DLD1 (cell line): ENCODE data around the gene WFIKKN2.
"Not testable (repeated sequence)": the region's sequence is repeated elsewhere in the genome, so short reads cannot be mapped to it uniquely, and the experiment has no call there.

Experiments
- in situ Hi-C: cut with HindIII; loops from 2 replicates; pipeline ENCODE4 v1.10.0; 2017; ENCODE audit warnings: low sequenced_read_pairs

Gene WFIKKN2

GRCh38 chr17:50850640-50851039 is 15.3 kb downstream of the WFIKKN2 start:
- in situ Hi-C loops, result no loop called here

DNA sequence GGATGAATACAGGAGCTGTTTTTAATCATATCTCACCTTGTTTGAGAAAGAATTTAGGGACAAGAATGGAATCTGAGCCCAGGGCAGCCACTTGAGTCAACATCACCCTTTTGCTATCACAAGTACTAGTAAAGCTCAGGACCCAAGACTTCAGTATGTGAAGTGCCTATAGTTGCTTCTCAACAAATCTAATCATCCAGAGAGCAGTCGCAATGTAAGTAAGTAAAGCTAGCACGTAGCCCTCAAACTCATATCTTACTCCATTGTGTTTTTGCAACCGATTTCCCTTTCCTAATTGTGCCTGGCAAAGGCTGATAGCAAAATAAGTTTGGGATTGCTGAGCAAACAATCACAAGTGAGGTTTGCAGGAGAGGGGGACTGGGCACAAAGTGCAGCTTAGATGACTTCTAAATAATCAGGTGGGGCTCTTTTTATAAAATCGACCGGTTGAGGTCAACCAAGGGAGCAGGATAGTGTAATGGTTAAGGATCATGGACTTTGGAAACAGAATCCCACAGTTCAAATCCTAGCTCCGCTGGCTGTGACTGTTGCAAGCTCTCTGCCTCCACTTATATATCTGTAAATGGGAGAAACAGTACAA is 17.7 kb downstream of the WFIKKN2 start:
- in situ Hi-C loops, result no loop called here

- in situ Hi-C loops, result no loop called here
These were observed 18.4 kb downstream of the WFIKKN2 start for GRCh38 chr17:50853781-50854180.

DNA sequence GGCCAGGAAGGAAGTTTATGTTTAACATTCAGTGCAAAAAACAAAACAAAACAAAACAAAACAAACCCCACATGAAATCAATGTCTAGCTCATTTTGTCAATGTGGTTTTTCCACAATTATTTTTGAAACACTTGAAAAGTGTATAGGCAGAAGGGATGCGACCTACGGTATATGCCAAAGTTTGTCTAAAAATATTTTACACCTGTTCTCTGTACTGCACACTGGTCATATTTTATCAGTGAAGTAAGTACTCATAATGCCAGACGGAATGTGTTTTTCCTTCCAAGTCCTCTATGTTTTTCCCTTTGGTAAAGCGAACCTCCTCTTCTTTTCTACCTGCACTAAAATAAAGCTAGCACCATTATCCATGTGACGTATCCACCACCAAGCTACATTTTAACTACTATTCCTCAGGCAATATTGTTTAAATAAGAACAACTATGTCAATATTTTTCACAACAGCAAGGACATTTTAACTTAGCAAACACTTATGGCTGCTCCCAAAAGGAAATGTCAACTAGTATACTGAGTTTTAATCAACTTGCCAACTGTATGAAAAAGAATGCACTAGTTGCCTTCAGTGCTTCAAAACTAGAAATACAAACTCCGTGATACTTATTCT is 20.4 kb downstream of the WFIKKN2 start:
- in situ Hi-C loops, result no loop called here

DNA sequence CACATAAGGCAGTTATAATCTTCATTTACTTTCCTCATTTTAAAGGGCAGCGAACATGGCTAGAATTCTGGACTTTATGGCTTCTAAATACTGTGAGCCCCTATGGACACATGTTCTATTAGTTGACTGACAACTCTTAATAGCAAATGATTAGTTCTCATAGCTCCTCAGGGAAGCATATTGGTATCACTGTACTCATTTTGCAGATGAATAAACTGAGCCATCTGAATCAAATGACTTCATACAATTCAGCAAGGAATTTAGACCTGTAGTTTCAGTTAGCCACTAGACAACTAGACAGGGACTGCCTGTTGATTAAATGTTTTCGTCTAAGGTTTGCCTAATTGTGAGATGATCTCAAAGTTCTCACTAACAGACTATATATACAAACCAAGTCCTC is 21.0 kb downstream of the WFIKKN2 start:
- in situ Hi-C loops, result no loop called here

DNA sequence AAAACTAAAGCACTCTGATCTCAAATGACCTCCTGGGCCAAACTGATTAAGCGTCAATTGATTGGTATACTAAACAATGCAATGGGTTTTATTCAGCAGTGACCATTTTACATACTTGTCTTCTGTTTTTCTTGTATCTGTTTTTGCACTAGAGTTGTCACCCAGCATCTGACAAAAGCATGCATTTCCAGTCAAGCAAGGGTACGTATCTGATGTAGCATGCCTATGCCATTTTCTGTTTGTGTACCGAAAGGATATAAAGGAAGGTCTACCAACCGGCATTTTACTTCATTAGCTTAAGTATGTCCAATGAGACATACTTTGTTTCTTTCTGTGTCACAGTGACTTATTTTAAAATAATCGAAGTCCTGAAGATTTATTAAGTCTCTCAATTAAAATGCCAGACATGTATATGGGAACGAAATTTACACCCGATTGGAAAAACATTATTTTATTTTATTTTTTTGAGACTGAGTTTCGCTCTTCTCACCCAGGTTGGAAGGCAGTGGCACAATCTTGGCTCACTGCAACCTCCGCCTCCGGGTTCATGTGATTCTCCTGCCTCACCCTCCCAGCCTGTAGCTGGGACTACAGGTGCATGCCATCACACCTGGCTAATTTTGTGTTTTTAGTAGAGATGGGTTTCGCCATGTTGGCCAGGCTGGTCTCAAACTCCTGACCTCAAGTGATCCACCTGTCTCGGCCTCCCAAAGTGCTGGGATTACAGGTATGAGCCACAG is 23.3 kb downstream of the WFIKKN2 start:
- in situ Hi-C loops, result no loop called here

DNA sequence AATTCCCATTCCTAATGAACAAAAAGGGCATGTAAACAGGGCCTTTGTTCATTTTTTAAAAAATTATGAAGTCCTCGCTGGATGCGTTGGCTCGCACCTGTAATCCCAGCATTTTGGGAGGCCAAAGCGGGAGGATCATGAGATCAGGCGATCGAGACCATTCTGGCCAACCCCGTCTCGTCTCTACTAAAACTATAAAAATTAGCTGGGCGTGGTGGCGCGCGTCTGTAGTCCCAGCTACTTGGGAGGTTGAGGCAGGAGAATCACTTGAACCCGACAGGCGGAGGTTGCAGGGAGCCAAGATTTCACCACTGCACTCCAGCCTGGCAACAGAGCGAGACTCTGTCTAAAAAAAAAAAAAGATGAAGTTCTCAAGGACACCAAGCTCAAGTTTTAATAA is 24.3 kb downstream of the WFIKKN2 start:
- in situ Hi-C loops, result not testable (repeated sequence)

DNA sequence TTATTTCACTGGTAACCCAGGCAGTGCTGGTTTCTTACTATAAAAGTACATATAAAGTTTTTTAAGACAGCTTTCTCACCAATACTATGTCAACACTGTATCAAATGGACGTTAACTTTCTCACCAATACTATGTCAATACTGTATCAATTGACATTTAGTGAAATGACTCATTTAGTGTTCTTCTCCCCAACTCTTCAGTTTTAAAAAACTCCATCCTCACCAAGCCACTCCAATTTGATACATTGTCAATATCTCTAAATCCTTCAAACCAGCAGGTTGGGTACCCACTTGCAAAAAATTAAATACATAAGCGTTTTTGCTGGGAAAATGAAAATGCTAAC is 25.9 kb downstream of the WFIKKN2 start:
- in situ Hi-C loops, result no loop called here

DNA sequence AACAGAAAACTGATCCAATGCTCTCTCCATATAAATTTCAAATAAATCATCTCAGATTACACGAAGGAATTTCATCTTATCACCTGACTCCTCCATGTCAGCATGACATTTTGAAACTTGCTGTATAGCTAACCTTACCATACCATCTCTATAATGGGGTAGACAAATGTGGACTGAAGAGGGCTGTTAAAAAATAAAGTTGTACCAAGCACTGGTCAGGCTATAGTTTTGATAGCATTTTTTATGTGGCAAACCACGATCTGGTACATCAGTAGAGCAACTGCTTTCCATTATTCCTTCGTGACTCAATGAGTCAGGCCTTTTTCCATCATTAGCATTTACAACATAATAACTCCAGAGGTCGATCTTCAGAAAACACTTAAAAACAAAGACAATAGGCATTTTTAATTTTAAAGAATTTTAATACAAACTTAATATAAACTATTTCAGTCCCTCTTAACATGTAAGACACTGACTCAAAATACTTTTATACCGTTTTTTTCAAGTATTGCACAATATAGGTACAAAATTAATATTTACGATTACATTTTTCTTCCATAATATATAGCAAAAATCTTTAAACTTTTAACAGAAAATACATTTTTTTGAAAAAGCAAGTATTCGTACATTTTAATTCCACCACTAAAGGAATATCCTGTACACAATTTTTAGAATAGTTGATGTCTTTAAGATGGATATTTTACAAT is 26.6 kb downstream of the WFIKKN2 start:
- in situ Hi-C loops, result no loop called here

DNA sequence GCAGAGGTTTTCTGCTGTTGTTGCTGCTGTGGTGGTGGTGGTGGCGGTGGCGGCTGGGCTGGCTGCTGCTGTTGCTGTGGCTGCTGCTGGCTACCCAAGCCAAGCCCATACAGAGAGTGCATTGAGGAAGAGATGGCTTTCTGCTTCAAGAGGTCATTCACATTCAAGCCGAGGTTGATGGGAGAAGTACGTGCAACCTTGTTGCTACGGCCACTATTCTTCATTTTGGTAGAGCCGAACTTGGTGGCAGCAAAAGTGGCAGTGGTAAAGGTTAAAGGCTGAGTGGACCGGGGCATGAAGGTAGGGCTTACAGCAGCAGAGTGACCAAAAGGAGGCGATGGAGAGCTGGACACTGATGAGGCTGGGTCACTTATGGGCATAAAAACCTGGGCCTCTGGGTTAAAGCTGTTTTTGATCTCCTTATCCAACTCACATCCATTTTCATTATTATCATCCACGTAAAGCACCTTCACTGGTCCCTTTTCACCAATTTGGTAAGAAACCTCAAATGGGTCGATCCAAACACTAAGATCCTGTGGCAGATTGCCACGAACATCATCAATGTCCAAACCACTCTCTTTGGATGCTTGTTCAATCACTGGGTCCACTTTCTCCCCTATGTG is 27.9 kb downstream of the WFIKKN2 start:
- in situ Hi-C loops, result no loop called here

DNA sequence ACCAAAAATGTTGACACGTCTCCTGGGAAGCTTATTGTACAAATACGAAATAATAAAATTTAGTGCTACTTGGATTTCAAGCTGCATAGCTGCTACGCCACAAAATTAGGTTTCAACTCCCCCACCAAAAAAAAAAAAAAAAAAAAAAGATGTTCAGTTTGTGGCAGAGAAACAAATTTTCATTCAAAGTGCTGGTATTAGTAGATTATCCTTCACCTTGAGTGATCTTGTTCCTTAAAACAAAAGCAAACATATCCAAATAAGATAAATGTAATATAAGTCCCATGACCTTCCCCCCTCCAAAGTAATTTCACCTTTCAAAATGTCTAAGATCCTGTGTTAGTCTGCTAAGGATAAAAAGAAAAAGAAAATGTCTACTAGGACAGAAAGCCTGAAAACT is 28.5 kb downstream of the WFIKKN2 start:
- in situ Hi-C loops, result no loop called here

- in situ Hi-C loops, result no loop called here
These were observed 29.3 kb downstream of the WFIKKN2 start for GRCh38 chr17:50864747-50865059.

DNA sequence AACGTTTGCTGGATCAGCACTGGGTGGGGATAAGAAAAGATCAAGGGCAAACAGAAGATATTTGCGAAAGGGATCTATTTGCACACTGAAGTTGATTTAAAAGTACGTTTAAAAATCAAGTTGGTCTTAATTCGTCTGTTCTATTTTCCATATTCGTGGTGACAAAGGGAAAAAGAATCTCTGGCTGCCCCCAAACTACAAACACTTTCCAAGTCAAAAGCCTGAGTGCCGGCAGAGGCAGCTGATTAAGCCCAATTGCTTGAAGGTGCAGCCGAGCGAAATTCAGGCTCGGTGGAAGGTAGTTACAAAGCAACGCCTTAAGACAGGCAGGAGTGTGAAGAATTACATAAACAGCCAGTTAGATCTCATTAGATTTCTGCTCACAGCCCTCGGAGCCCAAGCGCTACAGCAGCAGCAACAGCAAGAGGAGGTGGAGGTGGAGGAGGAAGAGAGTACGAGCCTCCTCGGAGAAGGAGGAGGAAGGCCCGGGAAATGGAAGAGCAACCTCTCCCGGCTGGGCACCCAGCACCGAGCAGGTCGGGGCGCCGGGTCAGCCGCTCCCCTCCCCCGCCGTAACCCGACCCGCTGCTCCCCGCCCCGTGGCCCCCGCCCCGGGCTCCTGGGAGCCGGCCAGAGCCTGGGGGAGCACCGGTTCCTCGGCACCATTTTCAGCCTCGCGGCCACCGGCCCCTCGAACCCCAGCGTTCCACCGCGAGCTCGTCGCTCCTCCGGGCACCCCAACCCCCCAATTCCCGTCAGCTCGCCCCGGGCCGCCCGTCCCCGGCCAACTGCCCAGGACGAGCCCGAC is 29.9 kb downstream of the WFIKKN2 start:
- in situ Hi-C loops, result no loop called here

- in situ Hi-C loops, result no loop called here
These were observed 30.5 kb downstream of the WFIKKN2 start for GRCh38 chr17:50865868-50866260.

GRCh38 chr17:50866261-50866949 is 31.0 kb downstream of the WFIKKN2 start, which contains the start of gene TOB1:
Gene TOB1 (minus strand): TSS chr17:50866354. CDS start chr17:50864017, 2,337 bp downstream.
- in situ Hi-C loops, result no loop called here

- in situ Hi-C loops, result no loop called here
These were observed 31.6 kb downstream of the WFIKKN2 start for GRCh38 chr17:50866950-50867362.

DNA sequence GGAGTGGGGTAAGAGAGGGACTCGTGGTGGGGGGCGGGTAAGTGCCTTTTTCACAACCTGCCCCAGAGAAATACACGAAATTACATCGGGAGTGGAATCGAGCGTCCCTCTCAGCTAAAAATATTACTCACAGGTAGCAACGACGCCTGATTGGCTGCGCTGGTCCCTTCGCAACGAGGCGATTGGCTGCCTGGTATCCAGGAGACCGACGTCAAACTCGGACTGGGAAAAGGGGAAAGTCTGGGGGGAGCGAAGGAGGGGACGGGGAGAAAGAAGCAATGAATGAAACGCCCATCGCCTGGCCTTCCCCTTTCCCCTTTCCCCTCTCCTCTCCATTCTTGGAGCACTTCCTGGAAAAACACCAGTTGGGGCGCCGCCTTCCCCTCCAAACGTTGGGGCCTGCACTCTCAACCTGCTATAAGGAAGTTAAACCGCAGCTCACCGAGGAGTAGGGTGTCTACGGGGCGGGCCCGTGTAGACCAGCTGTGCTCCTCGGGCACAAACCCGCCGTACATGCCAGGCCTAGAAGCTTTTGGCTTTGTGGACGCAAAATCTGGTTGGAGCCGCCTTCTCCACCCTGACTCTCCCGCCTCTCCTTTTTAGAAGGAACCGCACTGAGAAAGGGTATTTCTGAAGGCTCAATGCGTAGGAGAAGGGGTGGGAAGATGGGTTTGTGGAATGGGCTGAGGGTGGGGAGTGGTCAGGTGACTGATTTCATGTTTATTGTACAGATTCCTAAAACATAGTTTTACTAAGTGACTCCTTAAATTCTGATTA is 32.2 kb downstream of the WFIKKN2 start:
- in situ Hi-C loops, result no loop called here

- in situ Hi-C loops, result no loop called here
These were observed 32.7 kb downstream of the WFIKKN2 start for GRCh38 chr17:50868140-50868438.

DNA sequence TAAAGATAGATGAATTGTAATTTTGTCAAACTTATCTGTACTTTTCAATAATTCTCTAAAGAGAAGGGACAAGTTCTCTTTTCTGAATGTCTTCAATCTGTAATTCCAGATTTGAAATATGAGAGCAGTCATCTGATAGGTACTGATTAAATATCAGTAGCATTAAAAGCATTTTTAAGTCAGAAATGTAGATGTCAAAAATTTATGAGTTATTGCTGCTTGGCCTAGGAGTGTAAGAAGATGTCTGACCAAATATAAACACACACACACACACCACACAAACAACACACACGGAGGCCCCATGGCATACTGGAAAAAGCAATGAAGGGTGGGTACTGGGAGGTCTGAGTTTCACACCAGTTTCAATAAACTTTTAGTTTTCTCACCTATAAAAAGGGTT is 33.2 kb downstream of the WFIKKN2 start:
- in situ Hi-C loops, result no loop called here
